Smooth muscle cell (in vitro differentiated cells): Measurements from ENCODE around the gene GTSE1. TPM values are rescaled to one million over a fixed set of nuclear protein-coding genes. Genes with fewer than 3 reads are reported as not detected.
"Not testable (repeated sequence)": the region's sequence is repeated elsewhere in the genome, so short reads cannot be mapped to it uniquely, and the experiment has no call there.

Source experiments
- DNase-seq: peaks from one replicate; lab custom pipeline; 2025; ENCODE audit not compliant: unreplicated experiment; lab: John Stamatoyannopoulos, UW
- H2AFZ ChIP-seq: fragments of 200-600 bp; sonication (generic); 2 replicates; pipeline ENCODE4 v1.6.0; 2016; ENCODE audit warnings: antibody characterized with exemption, low read depth, mild to moderate bottlenecking
- H3F3A ChIP-seq: fragments of 200-600 bp; sonication (generic); 2 replicates; pipeline ENCODE4 v1.6.0; 2017; ENCODE audit warnings: antibody characterized with exemption, low read depth
- H3K27ac ChIP-seq: fragments of 200-600 bp; sonication (generic); 2 replicates; pipeline ENCODE4 v1.5.1; 2016; ENCODE audit warnings: low read depth, mild to moderate bottlenecking
- H3K27me3 ChIP-seq: fragments of 200-600 bp; sonication (generic); 2 replicates; pipeline ENCODE4 v1.6.1; 2016; ENCODE audit warnings: low read depth, mild to moderate bottlenecking
- H3K36me3 ChIP-seq: fragments of 200-600 bp; sonication (generic); 2 replicates; pipeline ENCODE4 v1.5.1; 2016; ENCODE audit warnings: low read depth
- H3K4me1 ChIP-seq: fragments of 200-600 bp; sonication (generic); 2 replicates; pipeline ENCODE4 v1.5.1; 2016; ENCODE audit warnings: low read depth
- H3K4me2 ChIP-seq: fragments of 200-600 bp; sonication (generic); 2 replicates; pipeline ENCODE4 v1.6.0; 2016; ENCODE audit warnings: mild to moderate bottlenecking
- H3K4me3 ChIP-seq: fragments of 200-600 bp; sonication (generic); 2 replicates; pipeline ENCODE4 v1.5.1; 2016; ENCODE audit warnings: mild to moderate bottlenecking
- H3K79me2 ChIP-seq: fragments of 200-600 bp; sonication (generic); 2 replicates; pipeline ENCODE4 v1.6.0; 2016; ENCODE audit warnings: low read depth, mild to moderate bottlenecking
- H3K9ac ChIP-seq: fragments of 200-600 bp; sonication (generic); 2 replicates; pipeline ENCODE4 v1.6.0; 2016; ENCODE audit warnings: low read depth
- H3K9me3 ChIP-seq: fragments of 200-600 bp; sonication (generic); replicated peaks from 2 replicates; pipeline ENCODE4 v1.5.1; 2016; ENCODE audit warnings: low read depth
- H4K20me1 ChIP-seq: fragments of 200-600 bp; sonication (generic); 2 replicates; pipeline ENCODE4 v1.6.0; 2016; ENCODE audit warnings: low read depth
- WGBS: methylation state at CpG from one replicate; pipeline ENCODE4 v1.1.7; 2016; ENCODE audit warnings: low lambda C conversion rate; 5-methylcytosine and 5-hydroxymethylcytosine counted together
- polyA plus RNA-seq: library from polyadenylated mRNA; unstranded; fragments of >200 nt; fragmentation: Nextera tagmentation; extraction: Ambion mirVana; gene quantifications from 2 replicates; pipeline ENCODE4 v1.2.1, GENCODE V29; 2016
- total RNA-seq: library from RNA; depleted of rRNA; stranded (reverse); fragments of >200 nt; gene quantifications from 2 replicates; pipeline ENCODE4 v1.2.3, GENCODE V29; 2014
- TF ChIP-seq, protein P1 (sequence below): fragments of 200-600 bp; sonication (generic); IDR thresholded peaks from 2 replicates; pipeline ENCODE4 v1.5.1; 2017; ENCODE audit warnings: borderline replicate concordance, mild to moderate bottlenecking, antibody characterized with exemption; ENCODE audit not compliant: insufficient read depth, poor library complexity, severe bottlenecking

The GTSE1 gene
- total and polyA plus RNA-seq, 2 experiments from 2014 or later = 3.6 to 6.8 TPM

DNA sequence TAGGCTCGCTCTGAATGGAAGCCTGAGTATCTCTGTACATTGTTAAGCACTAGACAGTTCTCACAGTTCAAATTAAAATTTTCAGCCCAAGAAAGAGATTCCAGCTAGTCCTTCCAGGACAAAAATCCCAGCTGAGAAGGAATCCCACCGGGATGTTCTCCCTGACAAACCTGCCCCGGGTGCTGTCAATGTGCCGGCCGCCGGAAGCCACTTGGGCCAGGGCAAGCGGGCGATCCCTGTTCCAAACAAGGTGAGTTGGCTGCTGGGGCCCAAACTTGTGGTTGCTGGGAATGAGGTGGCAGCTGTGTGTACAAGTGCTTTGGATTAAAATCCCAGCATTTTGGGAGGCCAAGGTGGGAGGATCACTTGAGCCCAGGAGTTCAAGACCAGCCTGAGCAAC lies 15.4 kb downstream of the GTSE1 start:
- Histone ChIP-seq H3K4me3 (no peak overlapping the region), H3K27ac (no peak overlapping the region), H3K9me3 (no peaks in the 10 kb centered on the region), H3K4me2 (no peak overlapping the region), H3K4me1 (no peaks in the 10 kb centered on the region), H4K20me1 (no peaks in the 10 kb centered on the region), H3K36me3 (no peaks in the 10 kb centered on the region), H3K27me3 (no peaks in the 10 kb centered on the region), H3K9ac (no peak overlapping the region), H2AFZ (no peak overlapping the region), H3F3A (no peaks in the 10 kb centered on the region), H3K79me2 (peaks cover 12% of the 10 kb centered on the region)
- no peak for DNase-seq
- 97% methylated on average over 8 of the region's 8 CpGs for WGBS
- TF ChIP-seq, protein P1, sequence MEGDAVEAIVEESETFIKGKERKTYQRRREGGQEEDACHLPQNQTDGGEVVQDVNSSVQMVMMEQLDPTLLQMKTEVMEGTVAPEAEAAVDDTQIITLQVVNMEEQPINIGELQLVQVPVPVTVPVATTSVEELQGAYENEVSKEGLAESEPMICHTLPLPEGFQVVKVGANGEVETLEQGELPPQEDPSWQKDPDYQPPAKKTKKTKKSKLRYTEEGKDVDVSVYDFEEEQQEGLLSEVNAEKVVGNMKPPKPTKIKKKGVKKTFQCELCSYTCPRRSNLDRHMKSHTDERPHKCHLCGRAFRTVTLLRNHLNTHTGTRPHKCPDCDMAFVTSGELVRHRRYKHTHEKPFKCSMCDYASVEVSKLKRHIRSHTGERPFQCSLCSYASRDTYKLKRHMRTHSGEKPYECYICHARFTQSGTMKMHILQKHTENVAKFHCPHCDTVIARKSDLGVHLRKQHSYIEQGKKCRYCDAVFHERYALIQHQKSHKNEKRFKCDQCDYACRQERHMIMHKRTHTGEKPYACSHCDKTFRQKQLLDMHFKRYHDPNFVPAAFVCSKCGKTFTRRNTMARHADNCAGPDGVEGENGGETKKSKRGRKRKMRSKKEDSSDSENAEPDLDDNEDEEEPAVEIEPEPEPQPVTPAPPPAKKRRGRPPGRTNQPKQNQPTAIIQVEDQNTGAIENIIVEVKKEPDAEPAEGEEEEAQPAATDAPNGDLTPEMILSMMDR = no peak

DNA sequence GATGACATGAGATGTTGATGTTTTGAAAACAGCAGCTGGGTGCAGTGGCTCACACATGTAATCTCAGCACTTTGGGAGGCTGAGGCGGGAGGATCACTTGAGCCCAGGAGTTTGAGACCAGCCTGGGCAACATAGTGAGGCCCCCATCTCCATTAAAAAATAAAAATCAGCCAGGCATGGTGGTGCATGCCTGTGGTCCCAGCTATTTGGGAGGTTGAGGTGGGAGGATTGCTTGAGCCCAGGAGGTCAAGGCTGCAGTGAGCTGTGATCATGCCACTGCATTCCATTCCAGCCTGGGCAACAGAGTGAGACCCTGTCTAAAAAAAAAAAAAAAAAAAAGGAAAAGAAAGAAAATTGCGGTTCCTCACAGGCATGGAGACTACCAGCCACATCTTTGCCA lies 16.2 kb downstream of the GTSE1 start:
- H3K9ac ChIP-seq, H4K20me1 ChIP-seq, H3K27me3 ChIP-seq, H3K79me2 ChIP-seq, H2AFZ ChIP-seq, H3F3A ChIP-seq, H3K4me3 ChIP-seq, H3K36me3 ChIP-seq, H3K4me2 ChIP-seq, H3K9me3 ChIP-seq, H3K4me1 ChIP-seq, DNase-seq, H3K27ac ChIP-seq: not testable (repeated sequence)
- WGBS = 100% methylated on average over 2 of the region's 2 CpGs

DNA sequence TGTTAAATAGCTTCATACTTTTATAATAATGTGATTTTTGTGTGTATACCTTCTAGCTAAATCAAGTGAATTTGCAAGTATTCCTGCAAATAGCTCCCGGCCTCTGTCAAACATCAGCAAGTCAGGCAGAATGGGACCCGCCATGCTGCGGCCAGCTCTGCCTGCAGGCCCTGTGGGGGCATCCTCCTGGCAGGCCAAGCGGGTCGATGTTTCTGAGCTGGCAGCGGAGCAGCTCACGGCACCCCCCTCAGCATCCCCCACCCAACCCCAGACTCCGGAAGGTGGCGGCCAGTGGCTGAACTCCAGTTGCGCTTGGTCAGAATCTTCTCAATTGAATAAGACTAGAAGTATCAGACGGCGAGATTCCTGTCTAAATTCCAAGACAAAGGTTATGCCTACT lies 19.3 kb downstream of the GTSE1 start:
- H3K79me2 ChIP-seq = no peaks in the 10 kb centered on the region

DNA sequence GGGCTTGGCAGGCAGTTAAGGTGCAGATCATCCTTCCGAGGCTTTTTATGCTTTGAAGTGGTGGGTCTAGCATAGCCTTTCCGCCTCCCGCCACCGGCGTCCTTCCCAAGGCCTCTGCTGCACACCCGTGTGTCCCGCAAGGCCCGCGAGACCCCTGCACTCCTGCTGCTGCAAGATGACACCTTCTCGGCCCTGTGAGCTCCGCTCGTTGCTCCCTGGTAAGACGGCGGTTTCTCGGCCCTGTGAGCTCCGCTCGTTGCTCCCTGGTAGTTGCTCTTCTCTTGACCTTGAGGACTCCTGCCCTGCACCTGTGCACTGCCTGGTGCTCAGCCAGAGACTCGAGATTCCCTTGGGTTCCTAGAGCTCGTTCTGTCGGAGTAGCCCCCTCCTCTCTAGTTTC lies 21.0 kb downstream of the GTSE1 start:
- H3K4me1 ChIP-seq = no peaks in the 10 kb centered on the region
- H3K4me2 ChIP-seq = no peak overlapping the region
- H3K36me3 ChIP-seq = no peaks in the 10 kb centered on the region
- H3K27me3 ChIP-seq = no peaks in the 10 kb centered on the region
- H2AFZ ChIP-seq = no peak overlapping the region
- H3F3A ChIP-seq = no peaks in the 10 kb centered on the region
- no peak for DNase-seq
- TF ChIP-seq, protein P1 = no peak
- no peak overlapping the region for H3K27ac ChIP-seq
- 98% methylated on average over 20 of the region's 20 CpGs for WGBS
- H3K4me3 ChIP-seq = no peak overlapping the region
- H3K9me3 ChIP-seq = no peaks in the 10 kb centered on the region
- no peaks in the 10 kb centered on the region for H3K79me2 ChIP-seq
- H4K20me1 ChIP-seq = no peaks in the 10 kb centered on the region
- H3K9ac ChIP-seq = no peak overlapping the region

More for the DNA sequence above, 19.3 kb downstream of the GTSE1 start:
- H3K4me1 ChIP-seq = no peaks in the 10 kb centered on the region
- TF ChIP-seq, protein P1 = no peak
- H3K9ac ChIP-seq = no peak overlapping the region
- no peak for DNase-seq
- over 99% methylated on average over 12 of the region's 12 CpGs for WGBS
- no peak overlapping the region for H3K4me3 ChIP-seq
- H3K36me3 ChIP-seq = no peaks in the 10 kb centered on the region
- H4K20me1 ChIP-seq = no peaks in the 10 kb centered on the region
- H3K27me3 ChIP-seq = no peaks in the 10 kb centered on the region
- no peaks in the 10 kb centered on the region for H3F3A ChIP-seq
- H3K27ac ChIP-seq = no peak overlapping the region
- no peak overlapping the region for H3K4me2 ChIP-seq
- no peaks in the 10 kb centered on the region for H3K9me3 ChIP-seq
- no peak overlapping the region for H2AFZ ChIP-seq
